Dermis lymphatic vessel endothelial cell (primary cell): ENCODE measurements around the gene IRGM. TPM values are rescaled to one million over a fixed set of nuclear protein-coding genes. Genes with fewer than 3 reads are reported as not detected.

ENCODE experiments used
- total RNA-seq: library from RNA; depleted of rRNA; stranded (reverse); fragments of >200 nt; gene quantifications from 2 replicates; pipeline ENCODE4 v1.2.1, GENCODE V29; 2014

Gene IRGM
- not detected in 2 replicates for total RNA-seq

GRCh38 chr5:150846308-150846653 lies at the start of gene IRGM:
TSS of gene IRGM (plus strand) at chr5:150846521. CDS start at chr5:150848124, 1,603 bp downstream.

Other genes with a start within 250 kb of the IRGM start
- gene SYNPO, start 205.9 kb upstream of the IRGM start, total RNA-seq = 4.4 and 7.7 TPM in 2 replicates
- gene MYOZ3, start 185.3 kb upstream of the IRGM start, total RNA-seq = 0.33 and 0.34 TPM in 2 replicates
- gene RBM22, start 145.5 kb upstream of the IRGM start, total RNA-seq = 15.8 and 23.1 TPM in 2 replicates
- gene DCTN4, start 87.5 kb upstream of the IRGM start, total RNA-seq = 24.8 and 31.6 TPM in 2 replicates
- gene SMIM3, start 67.8 kb upstream of the IRGM start, total RNA-seq = 4.9 and 6.6 TPM in 2 replicates
- gene ZNF300, start 58.5 kb downstream of the IRGM start, total RNA-seq = 5.4 and 8.3 TPM in 2 replicates
- gene GPX3, start 174.1 kb downstream of the IRGM start, total RNA-seq = 3.4 and 5.2 TPM in 2 replicates
- gene TNIP1, start 234.5 kb downstream of the IRGM start, total RNA-seq = 77.8 and 85.3 TPM in 2 replicates